ENCODE results near the gene ATF1.

ATF1 gene

GRCh38 chr12:50725011-50725942 lies 38.6 kb upstream of the ATF1 start:
- no peak overlapping the region for H3K27ac ChIP-seq (ENCODE audit: low read depth, low read length, poor library complexity, severe bottlenecking)
- H3K9ac ChIP-seq (ENCODE audit: low read length): no peak overlapping the region
- H3K36me3 ChIP-seq (ENCODE audit: insufficient read depth, low read length): peaks cover 49% of the 10 kb centered on the region; the same call in 1 of the 2 replicates
- no peak overlapping the region for H2AFZ ChIP-seq (ENCODE audit: low read length)
- H3K9me3 ChIP-seq (ENCODE audit: low read length): no peaks in the 10 kb centered on the region
- no peaks in the 10 kb centered on the region for H3K79me2 ChIP-seq (ENCODE audit: insufficient read depth, low read length)
- no peak for TF ChIP-seq EZH2 (IDR thresholded peaks at IDR 0.05; ENCODE audit: borderline replicate concordance, low read length)
- TF ChIP-seq CTCF (IDR thresholded peaks at IDR 0.05; ENCODE audit: low read length): no peak
- H3K9me2 ChIP-seq (ENCODE audit: low read depth, low read length): no peaks in the 10 kb centered on the region
- no peak overlapping the region for H3K4me2 ChIP-seq (ENCODE audit: low read length)
- H3K4me3 ChIP-seq (ENCODE audit: low read depth, low read length, poor library complexity, severe bottlenecking): no peak overlapping the region
- no peaks in the 10 kb centered on the region for H3K27me3 ChIP-seq (ENCODE audit: insufficient read depth, low read length)
- peaks cover 10% of the 10 kb centered on the region for H3K4me1 ChIP-seq (ENCODE audit: insufficient read depth, low read length, severe bottlenecking)
- H3F3A ChIP-seq (ENCODE audit: insufficient read depth, low read length): no peaks in the 10 kb centered on the region
- no peaks in the 10 kb centered on the region for H4K20me1 ChIP-seq (ENCODE audit: insufficient read depth, low read length)

GRCh38 chr12:50727466-50727865 lies 36.4 kb upstream of the ATF1 start:
- no peak overlapping the region for H3K9ac ChIP-seq (ENCODE audit: low read length)
- H2AFZ ChIP-seq (ENCODE audit: low read length): no peak overlapping the region
- no peak overlapping the region for H3K4me3 ChIP-seq (ENCODE audit: low read depth, low read length, poor library complexity, severe bottlenecking)
- no peaks in the 10 kb centered on the region for H3F3A ChIP-seq (ENCODE audit: insufficient read depth, low read length)
- no peak for TF ChIP-seq CTCF (IDR thresholded peaks at IDR 0.05; ENCODE audit: low read length)
- no peak for TF ChIP-seq EZH2 (IDR thresholded peaks at IDR 0.05; ENCODE audit: borderline replicate concordance, low read length)
- H4K20me1 ChIP-seq (ENCODE audit: insufficient read depth, low read length): no peaks in the 10 kb centered on the region
- no peak overlapping the region for H3K27ac ChIP-seq (ENCODE audit: low read depth, low read length, poor library complexity, severe bottlenecking)
- H3K4me2 ChIP-seq (ENCODE audit: low read length): no peak overlapping the region
- peaks cover 42% of the 10 kb centered on the region; the same call in 1 of the 2 replicates for H3K36me3 ChIP-seq (ENCODE audit: insufficient read depth, low read length)
- no peaks in the 10 kb centered on the region for H3K9me3 ChIP-seq (ENCODE audit: low read length)
- H3K4me1 ChIP-seq (ENCODE audit: insufficient read depth, low read length, severe bottlenecking): peaks cover 8% of the 10 kb centered on the region
- H3K79me2 ChIP-seq (ENCODE audit: insufficient read depth, low read length): no peaks in the 10 kb centered on the region
- no peaks in the 10 kb centered on the region for H3K27me3 ChIP-seq (ENCODE audit: insufficient read depth, low read length)
- no peaks in the 10 kb centered on the region for H3K9me2 ChIP-seq (ENCODE audit: low read depth, low read length)

GRCh38 chr12:50728417-50728816 lies 35.5 kb upstream of the ATF1 start:
- H3K9ac ChIP-seq (ENCODE audit: low read length): no peak overlapping the region
- H3K9me3 ChIP-seq (ENCODE audit: low read length): no peaks in the 10 kb centered on the region
- no peaks in the 10 kb centered on the region for H3F3A ChIP-seq (ENCODE audit: insufficient read depth, low read length)
- no peaks in the 10 kb centered on the region for H3K27me3 ChIP-seq (ENCODE audit: insufficient read depth, low read length)
- no peak overlapping the region for H3K4me2 ChIP-seq (ENCODE audit: low read length)
- no peaks in the 10 kb centered on the region for H4K20me1 ChIP-seq (ENCODE audit: insufficient read depth, low read length)
- H2AFZ ChIP-seq (ENCODE audit: low read length): no peak overlapping the region
- H3K4me3 ChIP-seq (ENCODE audit: low read depth, low read length, poor library complexity, severe bottlenecking): no peak overlapping the region
- no peaks in the 10 kb centered on the region for H3K9me2 ChIP-seq (ENCODE audit: low read depth, low read length)
- peaks cover 42% of the 10 kb centered on the region; the same call in 1 of the 2 replicates for H3K36me3 ChIP-seq (ENCODE audit: insufficient read depth, low read length)
- no peak overlapping the region for H3K27ac ChIP-seq (ENCODE audit: low read depth, low read length, poor library complexity, severe bottlenecking)
- H3K4me1 ChIP-seq (ENCODE audit: insufficient read depth, low read length, severe bottlenecking): no peaks in the 10 kb centered on the region
- no peaks in the 10 kb centered on the region for H3K79me2 ChIP-seq (ENCODE audit: insufficient read depth, low read length)
- TF ChIP-seq CTCF (IDR thresholded peaks at IDR 0.05; ENCODE audit: low read length): no peak
- no peak for TF ChIP-seq EZH2 (IDR thresholded peaks at IDR 0.05; ENCODE audit: borderline replicate concordance, low read length)

All from OCI-LY1 (cell line).